ENCODE measurements around the gene GNPDA1.

GNPDA1 gene

DNA sequence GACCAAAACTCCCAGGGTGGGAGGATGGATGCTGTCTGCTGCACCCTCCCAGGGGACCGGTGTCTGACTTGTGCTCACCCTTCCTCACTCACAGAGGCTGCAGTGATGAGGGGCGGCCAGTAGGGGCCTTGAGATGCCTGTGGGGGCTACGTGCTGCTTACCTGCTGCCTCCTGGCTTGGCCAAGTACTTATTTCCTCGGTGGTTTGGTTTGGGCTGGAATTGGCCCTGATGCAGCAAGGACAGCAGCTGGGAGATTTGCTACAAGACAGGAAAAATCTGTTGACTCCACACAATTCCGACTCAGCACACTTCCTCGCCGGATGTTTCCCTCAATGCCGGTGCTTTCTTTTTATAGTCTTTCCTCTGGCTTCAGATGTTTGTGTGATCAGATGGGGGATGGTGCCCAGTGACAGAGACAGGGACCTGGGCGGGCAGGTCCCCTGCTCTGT, 61.5 kb downstream of the GNPDA1 start:
- no peak for DNase-seq
